DOHH2 (cell line): Measurements from ENCODE around the gene PPM1M.

Experiments
- H3F3A ChIP-seq: fragments of 200-600 bp; sonication (generic), shearing (Covaris generic); 2 replicates; pipeline ENCODE4 v1.6.0; 2016; ENCODE audit warnings: antibody characterized with exemption, mild to moderate bottlenecking; ENCODE audit not compliant: control insufficient read depth, insufficient read depth
- H3K27ac ChIP-seq: fragments of 200-600 bp; sonication (generic); 2 replicates; pipeline ENCODE4 v1.5.1; 2014; ENCODE audit warnings: low read depth, mild to moderate bottlenecking, low read length, moderate library complexity
- H3K27me3 ChIP-seq: fragments of 200-600 bp; sonication (generic); 2 replicates; pipeline ENCODE4 v1.6.1; 2014; ENCODE audit warnings: mild to moderate bottlenecking, low read length, mixed read lengths; ENCODE audit not compliant: control insufficient read depth
- H3K36me3 ChIP-seq: fragments of 200-600 bp; sonication (generic); 2 replicates; pipeline ENCODE4 v1.6.1; 2014; ENCODE audit warnings: mild to moderate bottlenecking, low read length, moderate library complexity, mixed read lengths; ENCODE audit not compliant: control insufficient read depth
- H3K4me1 ChIP-seq: fragments of 200-600 bp; sonication (generic); 2 replicates; pipeline ENCODE4 v1.6.1; 2014; ENCODE audit warnings: mild to moderate bottlenecking, low read length, mixed read lengths; ENCODE audit not compliant: control insufficient read depth
- H3K4me2 ChIP-seq: fragments of 200-600 bp; sonication (generic); 2 replicates; pipeline ENCODE4 v1.6.0; 2014; ENCODE audit warnings: mild to moderate bottlenecking, low read length, moderate library complexity
- H3K4me3 ChIP-seq: fragments of 200-600 bp; sonication (generic); 2 replicates; pipeline ENCODE4 v1.5.1; 2014; ENCODE audit warnings: mild to moderate bottlenecking, low read length, mixed read lengths
- H3K79me2 ChIP-seq: fragments of 200-600 bp; sonication (generic); 2 replicates; pipeline ENCODE4 v1.6.1; 2014; ENCODE audit warnings: mild to moderate bottlenecking, low read length, mixed read lengths; ENCODE audit not compliant: control insufficient read depth
- H3K9me2 ChIP-seq: fragments of 200-600 bp; sonication (generic); replicated peaks from 2 replicates; pipeline ENCODE4 v1.6.1; 2014; ENCODE audit warnings: mild to moderate bottlenecking, low read length, mixed read lengths; ENCODE audit not compliant: control insufficient read depth
- H3K9me3 ChIP-seq: fragments of 200-600 bp; sonication (generic); 2 replicates; pipeline ENCODE4 v1.6.1; 2014; ENCODE audit warnings: antibody characterized with exemption, low read length, mixed read lengths; ENCODE audit not compliant: control insufficient read depth, insufficient read depth
- H4K20me1 ChIP-seq: fragments of 200-600 bp; sonication (generic); 2 replicates; pipeline ENCODE4 v1.6.0; 2014; ENCODE audit warnings: low read depth, mild to moderate bottlenecking, antibody characterized with exemption, low read length, moderate library complexity; ENCODE audit not compliant: control insufficient read depth, insufficient read depth
- CTCF ChIP-seq: fragments of 200-600 bp; sonication (generic); IDR thresholded peaks from one replicate; pipeline ENCODE4 v1.5.1; 2014; ENCODE audit warnings: antibody characterized with exemption, mild to moderate bottlenecking, low read depth, low read length; ENCODE audit not compliant: poor library complexity, severe bottlenecking
- EZH2phosphoT487 ChIP-seq: fragments of 200-600 bp; sonication (generic); IDR thresholded peaks from 2 replicates; pipeline ENCODE4 v1.6.1; 2017; ENCODE audit warnings: borderline replicate concordance, mild to moderate bottlenecking, antibody characterized with exemption, low read length, moderate library complexity, mixed read lengths

PPM1M gene

GRCh38 chr3:52218454-52218853 is 27.1 kb upstream of the PPM1M start:
- H3K27me3 ChIP-seq, result no peaks in the 10 kb centered on the region
- peaks cover 48% of the 10 kb centered on the region for H3K79me2 ChIP-seq
- peaks cover under 1% of the 10 kb centered on the region; the same call in 1 of the 2 replicates for H4K20me1 ChIP-seq
- H3F3A ChIP-seq, result peaks cover 12% of the 10 kb centered on the region
- H3K4me3 ChIP-seq, result no peak overlapping the region
- no peaks in the 10 kb centered on the region for H3K9me3 ChIP-seq
- H3K9me2 ChIP-seq, result no peaks in the 10 kb centered on the region
- H3K4me1 ChIP-seq, result peaks cover 17% of the 10 kb centered on the region
- H3K4me2 ChIP-seq, result no peak overlapping the region
- no peak overlapping the region for H3K27ac ChIP-seq
- TF ChIP-seq CTCF (no peak), EZH2phosphoT487 (no peak)
- peaks cover 86% of the 10 kb centered on the region for H3K36me3 ChIP-seq

GRCh38 chr3:52218937-52219650 is 26.5 kb upstream of the PPM1M start:
- H3K79me2 ChIP-seq, result peaks cover 55% of the 10 kb centered on the region
- no peaks in the 10 kb centered on the region for H3K9me2 ChIP-seq
- H4K20me1 ChIP-seq, result peaks cover 7% of the 10 kb centered on the region; the same call in 1 of the 2 replicates
- H3K4me3 ChIP-seq, result no peak overlapping the region
- peaks cover 87% of the 10 kb centered on the region for H3K36me3 ChIP-seq
- TF ChIP-seq CTCF, result no peak
- H3K9me3 ChIP-seq, result no peaks in the 10 kb centered on the region
- no peak overlapping the region for H3K27ac ChIP-seq
- H3K4me1 ChIP-seq, result peaks cover 23% of the 10 kb centered on the region
- 0 out of 2 replicates have a peak, but pooled peaks cover 7% of the 10 kb centered on the region for H3F3A ChIP-seq
- H3K4me2 ChIP-seq, result no peak overlapping the region
- H3K27me3 ChIP-seq, result no peaks in the 10 kb centered on the region

- Histone ChIP-seq H3K4me3 (peak overlapping the region; percentile 15; the same call in 1 of the 2 replicates), H3K27ac (0 out of 2 replicates have a peak overlapping the region, but pooled peaks have one; percentile 8)
These were observed 25.1 kb upstream of the PPM1M start for GRCh38 chr3:52220380-52221026.

More at GRCh38 chr3:52220380-52221026, 25.1 kb upstream of the PPM1M start:
- Histone ChIP-seq H3K4me2 (peak overlapping the region; percentile 45), H3K36me3 (peaks cover 80% of the 10 kb centered on the region), H3K9me3 (no peaks in the 10 kb centered on the region), H3K9me2 (no peaks in the 10 kb centered on the region), H3K79me2 (peaks cover 68% of the 10 kb centered on the region), H3K27me3 (no peaks in the 10 kb centered on the region), H3K4me1 (peaks cover 30% of the 10 kb centered on the region), H3F3A (no peaks in the 10 kb centered on the region), H4K20me1 (peaks cover 8% of the 10 kb centered on the region; the same call in 1 of the 2 replicates)
- TF ChIP-seq CTCF (peak; percentile 95), EZH2phosphoT487 (no peak)
